CD4-positive, CD25-positive, alpha-beta regulatory T cell (primary cell): ENCODE results near the gene GDPGP1. TPM values are rescaled to one million over a fixed set of nuclear protein-coding genes. Genes with fewer than 3 reads are reported as not detected.
"Not testable (repeated sequence)": the region's sequence is repeated elsewhere in the genome, so short reads cannot be mapped to it uniquely, and the experiment has no call there.

Experiments used
- ATAC-seq, 2 donors: fragments of 150-1000 bp; cut with Tn5 transposase; one replicate each; pipeline ENCODE4 v1.10.0; 2021; ENCODE audit warnings: low read depth in 2 of 2, moderate number of reproducible peaks in 2 of 2, moderate library complexity in 1 of 2
- DNase-seq, 3 donors: peaks; one replicate each; pipeline versions ENCODE4 v3.0.0 to v3.0.0-alpha.2; 2012 to 2022; ENCODE audit warnings: mixed read lengths in 1 of 3
- H3K27ac ChIP-seq: one replicate; pipeline ENCODE4 v1.7.0; 2013; ENCODE audit warnings: mild to moderate bottlenecking, low read length; ENCODE audit not compliant: insufficient read depth, poor library complexity, severe bottlenecking
- H3K27me3 ChIP-seq: one replicate; pipeline ENCODE4 v1.7.0; 2013; ENCODE audit warnings: low read length; ENCODE audit not compliant: control insufficient read depth, insufficient read depth
- H3K36me3 ChIP-seq: one replicate; pipeline ENCODE4 v1.7.0; 2013; ENCODE audit warnings: mild to moderate bottlenecking, low read length, moderate library complexity; ENCODE audit not compliant: control insufficient read depth, insufficient read depth
- H3K4me1 ChIP-seq: 2 replicates; pipeline ENCODE4 v1.7.0; 2013; ENCODE audit warnings: mild to moderate bottlenecking, low read length; ENCODE audit not compliant: insufficient read depth, control insufficient read depth, poor library complexity, severe bottlenecking
- H3K4me3 ChIP-seq: one replicate; pipeline ENCODE4 v1.7.0; 2013; ENCODE audit warnings: low read depth, mild to moderate bottlenecking, low read length, moderate library complexity
- H3K9me3 ChIP-seq, 2 experiments: 1 replicate in 1 of 2; 2 replicates in 1 of 2; pipeline ENCODE4 v1.7.0; 2013; ENCODE audit warnings: low read length in 2 of 2, mild to moderate bottlenecking in 1 of 2, moderate library complexity in 1 of 2; ENCODE audit not compliant: control insufficient read depth in 2 of 2
- H3K27ac Mint-ChIP-seq, 3 donors: one replicate each; pipeline ENCODE4 v1.8.0; 2020 to 2022; ENCODE audit warnings: mild to moderate bottlenecking in 3 of 3, mixed read lengths in 3 of 3, moderate library complexity in 2 of 3
- H3K27me3 Mint-ChIP-seq: one replicate; pipeline ENCODE4 v1.8.0; 2022; ENCODE audit warnings: mild to moderate bottlenecking, mixed read lengths
- H3K36me3 Mint-ChIP-seq: one replicate; pipeline ENCODE4 v1.8.0; 2020; ENCODE audit warnings: mixed read lengths
- H3K4me1 Mint-ChIP-seq, 4 donors: one replicate each; pipeline ENCODE4 v1.8.0; 2020 to 2022; ENCODE audit warnings: mixed read lengths in 4 of 4, mild to moderate bottlenecking in 1 of 4
- H3K4me3 Mint-ChIP-seq, 4 donors: one replicate each; pipeline ENCODE4 v1.8.0; 2020 to 2022; ENCODE audit warnings: mild to moderate bottlenecking in 4 of 4, mixed read lengths in 4 of 4, moderate library complexity in 3 of 4
- H3K9me3 Mint-ChIP-seq, 7 donors: one replicate each; pipeline ENCODE4 v1.8.0; 2020 to 2022; ENCODE audit warnings: mixed read lengths in 7 of 7, mild to moderate bottlenecking in 3 of 7, moderate library complexity in 2 of 7
- polyA plus RNA-seq, 4 donors: library from polyadenylated mRNA; unstranded; fragments of 300-500 nt; fragmentation: Illumina TruSeq; gene quantifications; one replicate each; pipeline ENCODE4 v1.2.3, GENCODE V29; 2021
- total RNA-seq: library from RNA; stranded (reverse); gene quantifications from one replicate; pipeline ENCODE4 v1.2.3, GENCODE V29; 2022

Gene GDPGP1
- total and polyA plus RNA-seq, 5 donors from 2014 or later, result 0.84 to 3.3 (median 1.2) TPM

GRCh38 chr15:90241343-90242192 lies 7.6 kb downstream of the GDPGP1 start:
- no peak overlapping the region for H3K4me3 ChIP-seq
- DNase-seq (no peak), ATAC-seq (no peak)
- H3K4me1 ChIP-seq, result no peaks in the 10 kb centered on the region
- Mint-ChIP-seq H3K4me3 (no peak overlapping the region), H3K27ac (peak overlapping the region in 1 of 3 donors; percentile 69), H3K4me1 (peaks cover 0 to 10% (median 5%) of the 10 kb centered on the region in 4 donors), H3K36me3 (peaks cover 19% of the 10 kb centered on the region), H3K9me3 (no peaks in the 10 kb centered on the region), H3K27me3 (no peaks in the 10 kb centered on the region)
- peaks cover 11% of the 10 kb centered on the region for H3K36me3 ChIP-seq
- no peak overlapping the region for H3K27ac ChIP-seq
- no peaks in the 10 kb centered on the region for H3K9me3 ChIP-seq
- H3K27me3 ChIP-seq, result no peaks in the 10 kb centered on the region

- no peaks in the 10 kb centered on the region for H3K9me3 Mint-ChIP-seq
- Histone ChIP-seq H3K4me3 (no peak overlapping the region), H3K27me3 (no peaks in the 10 kb centered on the region), H3K9me3 (no peaks in the 10 kb centered on the region), H3K36me3 (peaks cover 5% of the 10 kb centered on the region), H3K27ac (no peak overlapping the region), H3K4me1 (peaks cover under 1% of the 10 kb centered on the region)
- ATAC-seq, result no peak
- peaks cover 0 to 10% (median 6%) of the 10 kb centered on the region in 4 donors for H3K4me1 Mint-ChIP-seq
- no peak overlapping the region for H3K4me3 Mint-ChIP-seq
- DNase-seq, result no peak
- peaks cover 4% of the 10 kb centered on the region for H3K27me3 Mint-ChIP-seq
- no peak overlapping the region for H3K27ac Mint-ChIP-seq
- H3K36me3 Mint-ChIP-seq, result peaks cover 11% of the 10 kb centered on the region
Observed at GRCh38 chr15:90243943-90244639, 10.1 kb downstream of the GDPGP1 start.

- no peaks in the 10 kb centered on the region for H3K9me3 Mint-ChIP-seq
- no peaks in the 10 kb centered on the region for H3K36me3 Mint-ChIP-seq
- DNase-seq (no peak), ATAC-seq (no peak)
- Histone ChIP-seq H3K36me3 (no peaks in the 10 kb centered on the region), H3K4me1 (peaks cover 15% of the 10 kb centered on the region), H3K4me3 (no peak overlapping the region), H3K27ac (no peak overlapping the region), H3K9me3 (no peaks in the 10 kb centered on the region), H3K27me3 (no peaks in the 10 kb centered on the region)
- H3K4me3 Mint-ChIP-seq, result peak overlapping the region in 3 of 4 donors; percentile 54 to 82 (median 64)
- peaks cover 0 to 16% (median 6%) of the 10 kb centered on the region in 4 donors for H3K4me1 Mint-ChIP-seq
- H3K27me3 Mint-ChIP-seq, result peaks cover 18% of the 10 kb centered on the region
- H3K27ac Mint-ChIP-seq, result peak overlapping the region in 2 of 3 donors; percentile 23 to 60
Observed at GRCh38 chr15:90248789-90249202, 14.8 kb downstream of the GDPGP1 start.

- Histone ChIP-seq H3K4me3 (no peak within 1 kb of the TSS), H3K36me3 (no peaks in the 10 kb centered on the region), H3K4me1 (peaks cover 15% of the 10 kb centered on the region), H3K27ac (no peak within 1 kb of the TSS), H3K9me3 (no peaks in the 10 kb centered on the region), H3K27me3 (no peaks in the 10 kb centered on the region)
- DNase-seq (peak; percentile 29 to 72 (median 42)), ATAC-seq (peak; percentile 58 to 78)
- Mint-ChIP-seq H3K27me3 (peaks cover 18% of the 10 kb centered on the region), H3K27ac (peak within 1 kb of the TSS in 2 of 3 donors; percentile 42 to 73), H3K4me3 (peak within 1 kb of the TSS; percentile 63 to 82 (median 70)), H3K36me3 (no peaks in the 10 kb centered on the region), H3K9me3 (no peaks in the 10 kb centered on the region), H3K4me1 (peaks cover 0 to 16% (median 6%) of the 10 kb centered on the region in 4 donors)
Observed at GRCh38 chr15:90249203-90249863, 15.3 kb downstream of the GDPGP1 start, which contains the start of gene TTLL13. TSS of gene TTLL13 (plus strand) at chr15:90249556. CDS start at chr15:90250631, 1,075 bp downstream.

GRCh38 chr15:90257776-90258175 lies 23.8 kb downstream of the GDPGP1 start:
- no peaks in the 10 kb centered on the region for H3K9me3 Mint-ChIP-seq
- no peaks in the 10 kb centered on the region for H3K27me3 Mint-ChIP-seq
- ATAC-seq (no peak), DNase-seq (no peak)
- H3K36me3 ChIP-seq, result no peaks in the 10 kb centered on the region
- no peak overlapping the region for H3K4me3 ChIP-seq
- H3K36me3 Mint-ChIP-seq, result peaks cover 6% of the 10 kb centered on the region
- H3K27me3 ChIP-seq, result no peaks in the 10 kb centered on the region
- no peaks in the 10 kb centered on the region for H3K4me1 ChIP-seq
- H3K27ac Mint-ChIP-seq, result no peak overlapping the region
- no peaks in the 10 kb centered on the region for H3K9me3 ChIP-seq
- H3K4me1 Mint-ChIP-seq, result peaks cover 0 to 4% (median 2%) of the 10 kb centered on the region in 4 donors
- H3K4me3 Mint-ChIP-seq, result no peak overlapping the region
- no peak overlapping the region for H3K27ac ChIP-seq

GRCh38 chr15:90259524-90259923 lies 25.5 kb downstream of the GDPGP1 start:
- Mint-ChIP-seq H3K36me3 (peaks cover 6% of the 10 kb centered on the region), H3K4me3 (no peak overlapping the region)
- no peak for ATAC-seq

GRCh38 chr15:90260731-90261130 lies 26.7 kb downstream of the GDPGP1 start:
- ATAC-seq, H3K27me3 Mint-ChIP-seq: not testable (repeated sequence)

More at GRCh38 chr15:90259524-90259923, 25.5 kb downstream of the GDPGP1 start:
- H3K4me1 ChIP-seq, result peaks cover 5% of the 10 kb centered on the region
- Mint-ChIP-seq H3K27ac (no peak overlapping the region), H3K4me1 (peaks cover 0 to 9% (median 5%) of the 10 kb centered on the region in 4 donors), H3K9me3 (no peaks in the 10 kb centered on the region), H3K27me3 (no peaks in the 10 kb centered on the region)
- no peaks in the 10 kb centered on the region for H3K36me3 ChIP-seq
- no peaks in the 10 kb centered on the region for H3K27me3 ChIP-seq
- H3K4me3 ChIP-seq, result no peak overlapping the region
- no peak overlapping the region for H3K27ac ChIP-seq
- H3K9me3 ChIP-seq, result no peaks in the 10 kb centered on the region
- peak in 1 of 3 donors; percentile 32 for DNase-seq

More at GRCh38 chr15:90260731-90261130, 26.7 kb downstream of the GDPGP1 start:
- H3K27ac ChIP-seq, H3K27ac Mint-ChIP-seq, DNase-seq, H3K27me3 ChIP-seq, H3K4me3 Mint-ChIP-seq, H3K36me3 ChIP-seq, H3K9me3 ChIP-seq, H3K9me3 Mint-ChIP-seq, H3K36me3 Mint-ChIP-seq, H3K4me3 ChIP-seq: not testable (repeated sequence)
- H3K4me1 Mint-ChIP-seq, result peaks cover 0 to 20% (median 13%) of the 10 kb centered on the region in 4 donors
- H3K4me1 ChIP-seq, result peaks cover 12% of the 10 kb centered on the region
